ES-I3 (cell line): Measurements from ENCODE around the gene BSCL2.

ENCODE experiments used
- H3K36me3 ChIP-seq: 2 replicates; pipeline ENCODE4 v1.6.1; 2013; ENCODE audit warnings: mild to moderate bottlenecking, low read length, control low read depth, moderate library complexity; ENCODE audit not compliant: insufficient read depth
- H3K4me1 ChIP-seq: 2 replicates; pipeline ENCODE4 v1.6.1; 2013; ENCODE audit warnings: mild to moderate bottlenecking, control low read depth, low read length; ENCODE audit not compliant: insufficient read depth
- H3K9ac ChIP-seq: 2 replicates; pipeline ENCODE4 v1.6.1; 2013; ENCODE audit warnings: low read depth, mild to moderate bottlenecking, low read length, moderate library complexity
- H3K9me3 ChIP-seq: 2 replicates; pipeline ENCODE4 v1.6.1; 2013; ENCODE audit warnings: mild to moderate bottlenecking, low read length, moderate library complexity; ENCODE audit not compliant: control insufficient read depth, insufficient read depth

BSCL2 gene

DNA sequence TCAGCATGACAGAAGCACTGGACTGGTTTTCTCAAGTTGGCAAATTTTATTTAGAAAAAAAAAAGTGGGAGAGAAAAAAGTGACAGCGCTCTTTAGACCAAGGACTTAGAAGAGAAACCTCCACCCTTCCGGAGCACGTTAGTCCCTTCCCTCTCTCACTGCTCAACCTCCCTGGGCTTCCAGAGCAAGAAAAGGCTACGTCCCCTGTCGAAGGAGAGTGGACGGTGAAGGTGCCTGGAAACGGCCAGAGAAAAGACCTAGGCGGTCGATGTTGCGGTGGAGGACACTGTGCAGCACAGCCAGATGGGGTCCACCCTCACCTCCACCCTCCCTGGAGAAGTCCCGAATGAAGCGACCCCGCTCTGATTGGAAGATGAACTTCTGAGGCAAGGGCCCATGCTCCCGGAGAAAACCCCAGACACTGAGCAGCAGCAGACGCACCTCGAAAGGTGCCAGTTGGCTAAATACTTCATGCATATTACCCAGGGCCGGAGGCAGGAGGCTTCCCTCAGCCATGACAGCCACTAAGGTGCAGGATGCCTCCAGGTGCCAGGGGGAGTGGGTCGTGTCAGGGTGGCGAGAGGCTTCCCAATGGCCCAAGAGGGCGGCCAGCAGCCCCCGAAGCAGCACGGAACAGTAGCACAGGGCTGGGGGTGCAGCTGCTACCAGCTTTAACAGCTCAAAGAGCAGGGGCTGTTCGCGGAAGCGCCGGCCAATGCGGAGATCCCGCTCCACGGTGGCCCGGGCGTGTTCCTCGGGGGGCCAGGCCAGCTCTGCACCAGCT lies 60.2 kb downstream of the BSCL2 start:
- no peaks in the 10 kb centered on the region for H3K9me3 ChIP-seq
- no peak overlapping the region; the same call in 1 of the 2 replicates for H3K9ac ChIP-seq
- 0 out of 2 replicates have a peak, but pooled peaks cover 10% of the 10 kb centered on the region for H3K4me1 ChIP-seq
- H3K36me3 ChIP-seq: no peaks in the 10 kb centered on the region; the same call in 1 of the 2 replicates

GRCh38 chr11:62645946-62646824 lies 61.0 kb downstream of the BSCL2 start, which contains the start of gene GANAB:
TSS of gene GANAB (minus strand) at chr11:62646613. CDS start at chr11:62646599, 14 bp downstream.
- no peaks in the 10 kb centered on the region for H3K9me3 ChIP-seq
- H3K36me3 ChIP-seq: no peaks in the 10 kb centered on the region; the same call in 1 of the 2 replicates
- H3K4me1 ChIP-seq: 0 out of 2 replicates have a peak, but pooled peaks cover 6% of the 10 kb centered on the region
- peak within 1 kb of the TSS; percentile 100 for H3K9ac ChIP-seq

GRCh38 chr11:62645671-62645945 lies 61.6 kb downstream of the BSCL2 start:
- no peaks in the 10 kb centered on the region for H3K9me3 ChIP-seq
- no peaks in the 10 kb centered on the region; the same call in 1 of the 2 replicates for H3K36me3 ChIP-seq
- 0 out of 2 replicates have a peak, but pooled peaks cover 6% of the 10 kb centered on the region for H3K4me1 ChIP-seq

DNA sequence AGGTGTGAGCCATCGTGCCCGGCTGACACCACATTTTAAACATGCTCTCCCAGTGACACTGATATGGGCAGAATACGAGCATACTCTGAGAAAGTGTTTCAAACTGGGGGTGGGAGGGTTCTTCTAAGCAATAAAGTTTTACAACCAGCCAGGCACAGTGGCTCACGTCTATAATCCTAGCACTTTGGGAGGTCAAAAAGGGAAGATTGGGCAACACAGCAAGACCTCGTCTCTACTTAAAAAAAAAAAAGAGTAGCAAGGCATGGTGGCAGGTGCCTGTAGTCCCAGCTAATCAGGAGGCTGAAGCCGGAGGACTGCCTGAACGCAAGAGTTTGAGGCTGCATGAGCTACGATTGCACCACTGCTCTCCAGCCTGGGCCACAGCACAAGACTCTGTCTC lies 63.0 kb downstream of the BSCL2 start:
- no peak overlapping the region for H3K9ac ChIP-seq
- no peaks in the 10 kb centered on the region for H3K9me3 ChIP-seq
- H3K36me3 ChIP-seq: peaks cover 1% of the 10 kb centered on the region; the same call in 1 of the 2 replicates
- H3K4me1 ChIP-seq: 0 out of 2 replicates have a peak, but pooled peaks cover 6% of the 10 kb centered on the region

More at GRCh38 chr11:62645671-62645945, 61.6 kb downstream of the BSCL2 start:
- H3K9ac ChIP-seq: peak overlapping the region; percentile 100
